SK-N-MC (cell line): ENCODE data around the gene TTLL13.

Experiments
- DNase-seq: peaks from one replicate; pipeline ENCODE4 v3.0.0-alpha.2; 2011; ENCODE audit warnings: low read depth, low spot score
- H3K27ac ChIP-seq: fragments of 200-600 bp; sonication (generic); 2 replicates; pipeline ENCODE4 v1.5.1; 2016; ENCODE audit warnings: mixed run types
- H3K36me3 ChIP-seq: fragments of 200-600 bp; sonication (generic); 2 replicates; pipeline ENCODE4 v1.6.1; 2017; ENCODE audit warnings: antibody characterized with exemption, low read length, mixed read lengths; ENCODE audit not compliant: insufficient read depth
- H3K4me3 ChIP-seq: fragments of 200-600 bp; sonication (generic); 2 replicates; pipeline ENCODE4 v1.5.1; 2016
- H3K9ac ChIP-seq: fragments of 200-600 bp; sonication (generic); 2 replicates; pipeline ENCODE4 v1.8.0; 2017; ENCODE audit warnings: mixed run types, mixed read lengths; ENCODE audit not compliant: insufficient read length
- H3K9me3 ChIP-seq: fragments of 200-600 bp; sonication (generic); 2 replicates; pipeline ENCODE4 v1.6.1; 2017; ENCODE audit warnings: low read depth, mild to moderate bottlenecking, antibody characterized with exemption, low read length, moderate library complexity, mixed read lengths
- EZH2 ChIP-seq: fragments of 200-600 bp; sonication (generic); IDR thresholded peaks from one replicate; pipeline ENCODE4 v1.6.1; 2017; ENCODE audit warnings: antibody characterized with exemption
- FOXP2 ChIP-seq: optimal IDR thresholded peaks from 2 replicates; pipeline ENCODE3; 2011; ENCODE audit warnings: mild to moderate bottlenecking, moderate library complexity; ENCODE audit not compliant: insufficient read depth; ENCODE audit errors: extremely low read length, control extremely low read depth
- POLR2AphosphoS5 ChIP-seq: IDR thresholded peaks from 2 replicates; pipeline ENCODE4 v1.6.1; 2012; ENCODE audit warnings: mild to moderate bottlenecking, low read depth, low read length, borderline replicate concordance

Gene TTLL13

GRCh38 chr15:90249203-90249863 lies at the start of gene TTLL13:
TTLL13 (plus strand) TSS chr15:90249556; CDS start chr15:90250631, 1,075 bp downstream.
- TF ChIP-seq POLR2AphosphoS5 (peak; percentile 31; the same call in 1 of the 2 replicates), EZH2 (no peak)
- Histone ChIP-seq H3K9me3 (no peaks in the 10 kb centered on the region), H3K36me3 (no peaks in the 10 kb centered on the region), H3K9ac (no peak within 1 kb of the TSS), H3K4me3 (no peak within 1 kb of the TSS), H3K27ac (no peak within 1 kb of the TSS)
- no peak for DNase-seq

GRCh38 chr15:90200534-90201129 lies 48.7 kb upstream of the TTLL13 start:
- H3K27ac ChIP-seq, result no peak overlapping the region

GRCh38 chr15:90201130-90201943 lies 48.0 kb upstream of the TTLL13 start, which contains the start of gene SEMA4B:
SEMA4B (plus strand) TSS chr15:90201330; CDS start chr15:90201579, 249 bp downstream.
- no peak for DNase-seq
- no peak within 1 kb of the TSS for H3K27ac ChIP-seq

More at GRCh38 chr15:90200534-90201129, 48.7 kb upstream of the TTLL13 start:
- DNase-seq, result no peak
- Histone ChIP-seq H3K9me3 (no peaks in the 10 kb centered on the region), H3K36me3 (no peaks in the 10 kb centered on the region), H3K9ac (peak overlapping the region; percentile 69), H3K4me3 (peak overlapping the region; percentile 88)
- TF ChIP-seq EZH2, result no peak
- TF ChIP-seq FOXP2, result no peak
- no peak for TF ChIP-seq POLR2AphosphoS5

GRCh38 chr15:90201944-90202375 lies 47.4 kb upstream of the TTLL13 start:
- no peak overlapping the region for H3K27ac ChIP-seq
- H3K9me3 ChIP-seq, result no peaks in the 10 kb centered on the region
- H3K36me3 ChIP-seq, result no peaks in the 10 kb centered on the region
- H3K4me3 ChIP-seq, result peak overlapping the region; percentile 88
- peak overlapping the region; percentile 69 for H3K9ac ChIP-seq
- TF ChIP-seq EZH2 (no peak), FOXP2 (no peak), POLR2AphosphoS5 (no peak)
- no peak for DNase-seq

More at GRCh38 chr15:90201130-90201943, 48.0 kb upstream of the TTLL13 start, which contains the start of gene SEMA4B:
- H3K9me3 ChIP-seq, result no peaks in the 10 kb centered on the region
- no peaks in the 10 kb centered on the region for H3K36me3 ChIP-seq
- TF ChIP-seq EZH2 (no peak), POLR2AphosphoS5 (peak; percentile 66)
- H3K4me3 ChIP-seq, result peak within 1 kb of the TSS; percentile 88
- H3K9ac ChIP-seq, result peak within 1 kb of the TSS; percentile 69

- TF ChIP-seq EZH2 (no peak), POLR2AphosphoS5 (no peak), FOXP2 (no peak)
- no peak overlapping the region for H3K9ac ChIP-seq
- no peaks in the 10 kb centered on the region for H3K36me3 ChIP-seq
- H3K27ac ChIP-seq, result no peak overlapping the region
- no peaks in the 10 kb centered on the region for H3K9me3 ChIP-seq
- DNase-seq, result no peak
- no peak overlapping the region for H3K4me3 ChIP-seq
Measured at GRCh38 chr15:90202929-90203328, 46.4 kb upstream of the TTLL13 start.

- no peak overlapping the region for H3K9ac ChIP-seq
- no peak overlapping the region for H3K27ac ChIP-seq
- H3K9me3 ChIP-seq, result no peaks in the 10 kb centered on the region
- DNase-seq, result no peak
- no peak for TF ChIP-seq POLR2AphosphoS5
- no peak for TF ChIP-seq EZH2
- TF ChIP-seq FOXP2, result no peak
- H3K36me3 ChIP-seq, result no peaks in the 10 kb centered on the region
- H3K4me3 ChIP-seq, result no peak overlapping the region
Measured at GRCh38 chr15:90203473-90203872, 45.9 kb upstream of the TTLL13 start.

GRCh38 chr15:90203922-90204321 lies 45.4 kb upstream of the TTLL13 start:
- H3K4me3 ChIP-seq, result no peak overlapping the region
- no peaks in the 10 kb centered on the region for H3K36me3 ChIP-seq
- no peak overlapping the region for H3K9ac ChIP-seq
- H3K27ac ChIP-seq, result no peak overlapping the region
- H3K9me3 ChIP-seq, result no peaks in the 10 kb centered on the region
- no peak for TF ChIP-seq EZH2
- TF ChIP-seq POLR2AphosphoS5, result no peak
- no peak for TF ChIP-seq FOXP2
- no peak for DNase-seq
